SK-N-SH (cell line): ENCODE results near the gene MCF2L2.

Experiments used
- CTCF ChIP-seq: fragments of 200-600 bp; sonication (generic); IDR thresholded peaks from 2 replicates; pipeline ENCODE4 v1.6.1; 2017; ENCODE audit warnings: antibody characterized with exemption, mild to moderate bottlenecking, moderate library complexity
- FOSL2 ChIP-seq: IDR thresholded peaks from 2 replicates; pipeline ENCODE4 v1.4.0; 2012; ENCODE audit warnings: low read depth, mild to moderate bottlenecking, moderate library complexity, borderline replicate concordance
- POLR2AphosphoS5 ChIP-seq: IDR thresholded peaks from 2 replicates; pipeline ENCODE4 v1.6.1; 2012; ENCODE audit warnings: low read depth, low read length
- RFX5 ChIP-seq: IDR thresholded peaks from 2 replicates; pipeline ENCODE4 v1.6.1; 2012; ENCODE audit warnings: mild to moderate bottlenecking, improper control_type of control experiment, low read length

- TF ChIP-seq POLR2AphosphoS5 (no peak), RFX5 (no peak), CTCF (no peak), FOSL2 (no peak)
These were observed 112.7 kb downstream of the MCF2L2 start for GRCh38 chr3:183315739-183316138.
